H1 (cell line): ENCODE measurements around the gene GGTLC2. TPM values are rescaled to one million over a fixed set of nuclear protein-coding genes. Genes with fewer than 3 reads are reported as not detected.

Experiments
- CTCF ChIA-PET: fragments of 300-600 bp; sonication (Branson Sonifier 250); formaldehyde crosslinking; loops from one replicate; lab custom pipeline; 2021; ENCODE audit not compliant: partially characterized antibody; lab: Charles Lee
- POLR2A ChIA-PET: fragments of 300-600 bp; sonication (Branson Sonifier 250); formaldehyde crosslinking; loops from one replicate; lab custom pipeline; 2021; ENCODE audit warnings: inconsistent platforms; ENCODE audit not compliant: partially characterized antibody; lab: Charles Lee
- DNase-seq, 2 experiments: peaks; one replicate each; pipeline versions ENCODE4 v3.0.0 to v3.0.0-alpha.2; 2010 to 2022; ENCODE audit warnings: low spot score in 2 of 2, low read depth in 1 of 2, mixed read lengths in 1 of 2
- FAIRE-seq: peaks from 2 replicates; lab custom pipeline; 2011; peaks lifted over from hg19 to GRCh38; lab: Jason Lieb, UNC
- H2AFZ ChIP-seq: 2 replicates; pipeline ENCODE4 v1.8.1; 2012; ENCODE audit warnings: low read length, inconsistent platforms
- H2AK5ac ChIP-seq: 2 replicates; pipeline ENCODE4 v1.6.1; 2013; ENCODE audit warnings: low read depth, low read length
- H2BK120ac ChIP-seq: replicated peaks from 2 replicates; pipeline ENCODE3; 2013; ENCODE audit warnings: low read depth, low read length, inconsistent platforms
- H2BK12ac ChIP-seq: 2 replicates; pipeline ENCODE4 v1.6.1; 2013; ENCODE audit warnings: low read depth, low read length
- H2BK15ac ChIP-seq: 2 replicates; pipeline ENCODE4 v1.6.1; 2013; ENCODE audit warnings: low read length
- H2BK20ac ChIP-seq: 2 replicates; pipeline ENCODE4 v1.6.1; 2013; ENCODE audit warnings: low read length
- H2BK5ac ChIP-seq: 2 replicates; pipeline ENCODE4 v1.6.1; 2013; ENCODE audit warnings: low read depth, low read length
- H3K14ac ChIP-seq: 2 replicates; pipeline ENCODE4 v1.6.1; 2013; ENCODE audit warnings: inconsistent platforms; ENCODE audit not compliant: insufficient read length
- H3K18ac ChIP-seq: 2 replicates; pipeline ENCODE4 v1.6.1; 2013; ENCODE audit warnings: low read length; ENCODE audit errors: extremely low read depth
- H3K23ac ChIP-seq: 2 replicates; pipeline ENCODE4 v1.6.1; 2013; ENCODE audit warnings: inconsistent platforms; ENCODE audit not compliant: insufficient read length
- H3K23me2 ChIP-seq: 2 replicates; pipeline ENCODE4 v1.6.1; 2013; ENCODE audit warnings: low read depth, low read length
- H3K27ac ChIP-seq: 2 replicates; pipeline ENCODE4 v1.6.1; 2011; ENCODE audit warnings: low read depth, low read length, inconsistent platforms
- H3K27me3 ChIP-seq, 4 experiments: replicated peaks in 1 of 4; 1 replicate in 1 of 4; 2 replicates in 3 of 4; pipeline versions ENCODE4 v1.6.1 to v1.8.1; 2011 to 2013; ENCODE audit warnings: low read length in 3 of 4, mild to moderate bottlenecking in 3 of 4, inconsistent platforms in 2 of 4, mixed read lengths in 2 of 4, moderate library complexity in 1 of 4; ENCODE audit not compliant: control insufficient read depth in 3 of 4, insufficient read depth in 3 of 4; ENCODE audit errors: extremely low read depth in 1 of 4
- H3K36me3 ChIP-seq, 4 experiments: 2 replicates each; pipeline versions ENCODE4 v1.6.1 to v1.8.1; 2011 to 2013; ENCODE audit warnings: mild to moderate bottlenecking in 4 of 4, low read length in 3 of 4, moderate library complexity in 2 of 4, control low read depth in 1 of 4, inconsistent platforms in 1 of 4; ENCODE audit not compliant: insufficient read depth in 4 of 4, control insufficient read depth in 2 of 4
- H3K4ac ChIP-seq: replicated peaks from 2 replicates; pipeline ENCODE3; 2013; ENCODE audit warnings: low read length, low read depth, mixed read lengths, inconsistent platforms; ENCODE audit not compliant: insufficient read length
- H3K4me1 ChIP-seq, 4 experiments: replicated peaks in 1 of 4; 1 replicate in 1 of 4; 2 replicates in 3 of 4; pipeline versions ENCODE4 v1.6.1 to v1.8.1; 2011 to 2013; ENCODE audit warnings: low read length in 3 of 4, inconsistent platforms in 2 of 4, mixed read lengths in 1 of 4; ENCODE audit not compliant: insufficient read depth in 4 of 4, control insufficient read depth in 3 of 4
- H3K4me2 ChIP-seq, 2 experiments: 2 replicates each; pipeline versions ENCODE4 v1.6.1 to v1.8.1; 2011 to 2013; ENCODE audit warnings: low read depth in 2 of 2, low read length in 2 of 2, control low read depth in 1 of 2, inconsistent platforms in 1 of 2, mild to moderate bottlenecking in 1 of 2; ENCODE audit not compliant: insufficient read depth in 1 of 2
- H3K4me3 ChIP-seq, 4 experiments: fragments of 200-600, 300-600 bp in 1 of 4; sonication (generic), shearing (Covaris generic), sonication (Bioruptor Twin) in 1 of 4; 2 replicates each; pipeline versions ENCODE4 v1.5.1 to v1.8.1; 2011 to 2016; ENCODE audit warnings: low read length in 4 of 4, low read depth in 3 of 4, control low read depth in 2 of 4, inconsistent platforms in 2 of 4, mild to moderate bottlenecking in 2 of 4, mixed read lengths in 1 of 4, moderate library complexity in 1 of 4; ENCODE audit not compliant: insufficient read depth in 2 of 4; ENCODE audit errors: extremely low read depth in 1 of 4
- H3K56ac ChIP-seq: replicated peaks from 2 replicates; pipeline ENCODE3; 2013; ENCODE audit warnings: low read depth, mild to moderate bottlenecking, mixed read lengths, low read length, inconsistent platforms; ENCODE audit not compliant: insufficient read length
- H3K79me1 ChIP-seq: 2 replicates; pipeline ENCODE4 v1.6.1; 2013; ENCODE audit warnings: low read depth, low read length, control low read depth
- H3K79me2 ChIP-seq, 2 experiments: 2 replicates each; pipeline versions ENCODE4 v1.6.1 to v1.8.1; 2012 to 2013; ENCODE audit warnings: low read length in 2 of 2, mild to moderate bottlenecking in 2 of 2, inconsistent platforms in 1 of 2; ENCODE audit not compliant: insufficient read depth in 2 of 2, control insufficient read depth in 1 of 2
- H3K9ac ChIP-seq, 4 experiments: replicated peaks in 1 of 4; 1 replicate in 1 of 4; 2 replicates in 3 of 4; pipeline versions ENCODE4 v1.6.1 to v1.8.1; 2011 to 2013; ENCODE audit warnings: low read depth in 3 of 4, low read length in 3 of 4, control low read depth in 2 of 4, mild to moderate bottlenecking in 2 of 4, moderate library complexity in 2 of 4, inconsistent platforms in 1 of 4; ENCODE audit errors: extremely low read depth in 1 of 4
- H3K9me3 ChIP-seq, 2 experiments: 2 replicates each; pipeline versions ENCODE4 v1.6.1 to v1.8.1; 2012 to 2013; ENCODE audit warnings: mild to moderate bottlenecking in 2 of 2, moderate library complexity in 2 of 2, control low read depth in 1 of 2, inconsistent platforms in 1 of 2, low read depth in 1 of 2, low read length in 1 of 2, mixed read lengths in 1 of 2; ENCODE audit not compliant: insufficient read depth in 2 of 2
- H4K20me1 ChIP-seq, 2 experiments: replicated peaks in 1 of 2; 2 replicates each; pipeline versions ENCODE3 to v1.8.1; 2011 to 2013; ENCODE audit warnings: inconsistent platforms in 2 of 2, low read length in 2 of 2, mild to moderate bottlenecking in 1 of 2; ENCODE audit not compliant: insufficient read depth in 2 of 2, control insufficient read depth in 1 of 2
- H4K5ac ChIP-seq: 2 replicates; pipeline ENCODE4 v1.6.1; 2013; ENCODE audit warnings: low read length, low read depth, mixed read lengths, inconsistent platforms; ENCODE audit not compliant: insufficient read length
- H4K8ac ChIP-seq: 2 replicates; pipeline ENCODE4 v1.8.0; 2013; ENCODE audit warnings: mild to moderate bottlenecking, moderate library complexity, low read length, inconsistent platforms; ENCODE audit not compliant: insufficient read depth; ENCODE audit errors: extremely low read depth
- H4K91ac ChIP-seq: replicated peaks from 2 replicates; pipeline ENCODE3; 2013; ENCODE audit warnings: low read length, mixed read lengths, inconsistent platforms; ENCODE audit not compliant: insufficient read length
- GTF2F1 ChIP-seq: IDR thresholded peaks from 2 replicates; pipeline ENCODE4 v1.6.1; 2012; ENCODE audit warnings: low read depth, low read length, improper control_type of control experiment, borderline replicate concordance
- RAD21 ChIP-seq, 2 experiments: IDR thresholded peaks in 1 of 2; conservative IDR thresholded peaks in 1 of 2; 2 replicates each; pipeline ENCODE4 v1.6.1; 2011; ENCODE audit warnings: low read depth in 2 of 2, low read length in 2 of 2, improper control_type of control experiment in 1 of 2, inconsistent platforms in 1 of 2, mild to moderate bottlenecking in 1 of 2, moderate library complexity in 1 of 2
- WGBS, 2 experiments: shearing (Covaris generic) in 1 of 2; methylation state at CpG; one replicate each; pipeline versions ENCODE4 v1.1.6 to v1.1.7; 2013 to 2015; ENCODE audit warnings: low lambda C conversion rate in 2 of 2, mixed read lengths in 2 of 2, inconsistent platforms in 1 of 2, low coverage in 1 of 2, missing lambda C conversion rate in 1 of 2; ENCODE audit not compliant: insufficient replicate concordance in 2 of 2, insufficient coverage in 1 of 2, insufficient read length in 1 of 2; ENCODE audit errors: extremely low coverage in 1 of 2, missing lambda C conversion rate in 1 of 2; 5-methylcytosine and 5-hydroxymethylcytosine counted together
- polyA plus RNA-seq, 7 experiments: library from polyadenylated mRNA; depleted of rRNA in 3 of 7; stranded (reverse) in 5 of 7; unstranded in 2 of 7; fragments of >200 nt in 5 of 7; fragments of 200-250 nt in 2 of 7; gene quantifications; 1 replicate in 5 of 7; 2 replicates in 1 of 7; 4 replicates in 1 of 7; pipeline versions ENCODE4 v1.2.1 to v1.2.3, GENCODE V29; 2011 to 2013; ENCODE audit warnings: missing spikeins in 2 of 7, mixed read lengths in 2 of 7
- total RNA-seq: library from RNA; stranded (reverse); fragmentation: NEBNext Ultra II Directional; extraction: Animal tissue kit (Norgen Biotek cat#: 25700); gene quantifications from 2 replicates; pipeline ENCODE4 v1.2.1, GENCODE V29; 2021
- TF ChIP-seq, protein P1 (sequence below), 3 experiments: IDR thresholded peaks; 1 replicate in 2 of 3; 2 replicates in 1 of 3; pipeline versions ENCODE4 v1.5.1 to v1.6.1; 2011; ENCODE audit warnings: low read length in 3 of 3, mild to moderate bottlenecking in 3 of 3, inconsistent platforms in 2 of 3, low read depth in 1 of 3, moderate library complexity in 1 of 3; ENCODE audit not compliant: insufficient read depth in 1 of 3; ENCODE audit errors: control extremely low read depth in 1 of 3
- TF ChIP-seq, protein P2 (sequence below): IDR thresholded peaks from 2 replicates; pipeline ENCODE4 v1.6.1; 2012; ENCODE audit warnings: inconsistent platforms

Gene GGTLC2
- total and polyA plus RNA-seq, 2 of the 8 experiments (the other 6 are each of a cell fraction or from before 2014, with no cell fraction given), result not detected

DNA sequence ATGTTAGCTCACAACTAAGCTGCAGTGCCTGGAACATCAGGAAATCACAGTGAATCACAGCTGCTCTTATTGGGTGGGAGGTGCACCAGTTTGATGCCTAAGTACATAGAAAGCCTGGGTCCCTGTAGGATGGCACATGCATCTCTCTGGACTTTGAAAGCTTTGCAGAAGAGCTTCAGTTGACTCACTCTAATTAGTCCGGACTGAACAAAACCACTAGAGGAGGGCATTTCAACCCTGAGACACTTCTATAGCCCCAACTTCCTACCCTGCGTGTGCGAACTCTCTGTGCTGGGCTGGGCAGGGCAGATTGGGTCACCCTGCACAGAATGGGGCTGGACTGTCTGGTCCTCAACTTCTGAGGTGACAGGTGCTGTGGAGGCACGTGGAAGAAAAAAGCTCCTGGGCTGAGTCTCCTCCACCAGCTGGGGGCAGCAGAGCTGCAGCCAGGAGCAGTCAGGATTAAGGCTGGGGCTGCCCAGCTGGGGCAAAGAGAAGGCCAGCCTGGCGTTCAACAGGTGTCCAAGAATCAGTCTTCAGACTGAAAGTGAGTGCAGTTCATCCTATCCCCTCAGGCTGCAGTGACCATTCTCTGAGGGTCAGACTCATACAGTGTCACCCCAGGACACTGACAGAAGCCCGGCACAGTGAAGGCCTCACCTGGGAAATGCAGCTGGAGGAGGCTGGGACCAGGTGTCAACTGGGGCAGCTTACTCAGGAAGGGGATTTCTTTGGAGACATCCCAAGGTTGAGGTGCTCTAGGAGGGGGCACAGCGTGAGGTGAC lies 22.1 kb downstream of the GGTLC2 start:
- H4K20me1 ChIP-seq, result peaks cover 0 to 1% of the 10 kb centered on the region in 2 experiments
- no peaks in the 10 kb centered on the region for H3K4me1 ChIP-seq
- no peak overlapping the region for H2BK5ac ChIP-seq
- peaks cover 18 to 62% (median 43%) of the 10 kb centered on the region in 4 experiments for H3K27me3 ChIP-seq
- peaks cover 33 to 80% of the 10 kb centered on the region in 2 experiments for H3K9me3 ChIP-seq
- POLR2A ChIA-PET, result no interaction called here
- peak in 1 of 2 experiments; percentile 60 for DNase-seq
- no peak overlapping the region for H3K4me2 ChIP-seq
- no peak overlapping the region for H4K91ac ChIP-seq
- no peak overlapping the region for H3K27ac ChIP-seq
- no peak overlapping the region for H2BK120ac ChIP-seq
- TF ChIP-seq, protein P1, sequence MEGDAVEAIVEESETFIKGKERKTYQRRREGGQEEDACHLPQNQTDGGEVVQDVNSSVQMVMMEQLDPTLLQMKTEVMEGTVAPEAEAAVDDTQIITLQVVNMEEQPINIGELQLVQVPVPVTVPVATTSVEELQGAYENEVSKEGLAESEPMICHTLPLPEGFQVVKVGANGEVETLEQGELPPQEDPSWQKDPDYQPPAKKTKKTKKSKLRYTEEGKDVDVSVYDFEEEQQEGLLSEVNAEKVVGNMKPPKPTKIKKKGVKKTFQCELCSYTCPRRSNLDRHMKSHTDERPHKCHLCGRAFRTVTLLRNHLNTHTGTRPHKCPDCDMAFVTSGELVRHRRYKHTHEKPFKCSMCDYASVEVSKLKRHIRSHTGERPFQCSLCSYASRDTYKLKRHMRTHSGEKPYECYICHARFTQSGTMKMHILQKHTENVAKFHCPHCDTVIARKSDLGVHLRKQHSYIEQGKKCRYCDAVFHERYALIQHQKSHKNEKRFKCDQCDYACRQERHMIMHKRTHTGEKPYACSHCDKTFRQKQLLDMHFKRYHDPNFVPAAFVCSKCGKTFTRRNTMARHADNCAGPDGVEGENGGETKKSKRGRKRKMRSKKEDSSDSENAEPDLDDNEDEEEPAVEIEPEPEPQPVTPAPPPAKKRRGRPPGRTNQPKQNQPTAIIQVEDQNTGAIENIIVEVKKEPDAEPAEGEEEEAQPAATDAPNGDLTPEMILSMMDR (IDR thresholded peaks at IDR 0.05; ENCODE audit: control extremely low read depth in 1 of 3, insufficient read depth in 1 of 3, low read depth in 1 of 3, low read length in 3 of 3), result peak; percentile 57 to 62 (median 58)
- TF ChIP-seq RAD21 (IDR thresholded peaks at IDR 0.05 in 1 of 2, conservative IDR thresholded peaks at IDR 0.05 in 1 of 2; ENCODE audit: low read depth in 2 of 2, low read length in 2 of 2), result peak; percentile 47 to 56
- no peak for TF ChIP-seq GTF2F1
- TF ChIP-seq, protein P2, sequence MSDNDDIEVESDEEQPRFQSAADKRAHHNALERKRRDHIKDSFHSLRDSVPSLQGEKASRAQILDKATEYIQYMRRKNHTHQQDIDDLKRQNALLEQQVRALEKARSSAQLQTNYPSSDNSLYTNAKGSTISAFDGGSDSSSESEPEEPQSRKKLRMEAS, result peak; percentile 38; the same call in 1 of the 2 replicates
- TF ChIP-seq, all 59 proteins: peak for 3
- Histone ChIP-seq H3K14ac (no peak overlapping the region), H4K5ac (no peak overlapping the region), H3K4me3 (no peak overlapping the region), H2AFZ (no peak overlapping the region), H3K56ac (no peak overlapping the region), H3K23me2 (no peaks in the 10 kb centered on the region), H2BK15ac (no peak overlapping the region), H3K79me2 (no peaks in the 10 kb centered on the region), H2BK12ac (no peak overlapping the region), H2BK20ac (no peak overlapping the region), H3K23ac (no peak overlapping the region), H3K9ac (no peak overlapping the region), H3K79me1 (no peaks in the 10 kb centered on the region), H4K8ac (no peak overlapping the region), H3K4ac (no peak overlapping the region), H3K36me3 (no peaks in the 10 kb centered on the region), H2AK5ac (no peak overlapping the region), H3K18ac (no peak overlapping the region)
- CTCF ChIA-PET, result interaction anchor here (0.8 to 1.5 kb wide), 6 partner anchors 34 to 521 kb away, joined by 3 to 4 read pairs (median 3); no protein-coding TSS in a partner anchor
- FAIRE-seq, result no peak
- 60% methylated on average over 7 of the region's 7 CpGs; no CpG with 5 or more reads in 1 of the 2 experiments for WGBS, 2 experiments
